Activated CD4-positive, alpha-beta T cell treated with anti-CD3 and anti-CD28 coated beads for 48 hours (primary cell): ENCODE results near the gene SPTBN1.

Experiments used
- DNase-seq: peaks from one replicate; pipeline ENCODE4 v3.0.0-alpha.2; 2020

Gene SPTBN1

DNA sequence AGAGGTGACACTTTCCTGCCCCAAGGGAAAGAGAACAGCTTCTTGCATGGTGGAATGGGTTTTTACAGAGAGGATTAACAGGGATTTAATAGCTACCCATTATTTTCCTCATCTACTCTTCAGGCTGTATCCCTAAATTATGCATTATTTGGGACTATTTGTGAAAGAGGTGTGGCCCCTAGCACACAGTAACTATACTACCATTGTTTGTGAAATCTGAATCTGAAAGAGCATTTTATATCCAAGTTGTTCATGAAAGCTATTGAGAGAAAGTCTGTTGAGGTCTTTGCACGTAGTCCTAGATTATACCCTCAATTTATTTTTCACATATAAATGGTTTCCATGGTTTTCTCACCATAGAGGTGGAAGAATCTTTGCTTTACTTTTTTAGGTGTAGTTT, 78.1 kb downstream of the SPTBN1 start:
- no peak for DNase-seq

DNA sequence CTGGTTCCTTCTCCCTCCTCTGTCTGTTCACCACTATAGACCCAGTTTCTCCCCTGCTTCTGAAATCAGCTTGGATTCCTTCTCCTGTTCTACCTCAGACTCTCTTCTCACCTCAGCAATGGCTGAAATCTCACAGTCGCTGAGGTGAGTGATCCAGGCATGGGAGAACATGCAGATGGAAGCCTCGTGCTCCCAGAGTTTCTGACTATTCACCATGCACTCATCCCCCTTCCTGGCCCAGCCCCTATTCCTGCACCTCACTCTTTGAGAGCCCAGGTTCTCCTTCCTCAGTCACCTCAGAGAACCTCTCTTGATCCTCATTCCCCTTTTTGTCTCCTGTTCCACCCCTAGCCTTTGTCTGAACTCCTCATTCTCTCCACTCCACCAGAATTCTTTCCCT, 78.5 kb downstream of the SPTBN1 start:
- DNase-seq, result no peak

DNA sequence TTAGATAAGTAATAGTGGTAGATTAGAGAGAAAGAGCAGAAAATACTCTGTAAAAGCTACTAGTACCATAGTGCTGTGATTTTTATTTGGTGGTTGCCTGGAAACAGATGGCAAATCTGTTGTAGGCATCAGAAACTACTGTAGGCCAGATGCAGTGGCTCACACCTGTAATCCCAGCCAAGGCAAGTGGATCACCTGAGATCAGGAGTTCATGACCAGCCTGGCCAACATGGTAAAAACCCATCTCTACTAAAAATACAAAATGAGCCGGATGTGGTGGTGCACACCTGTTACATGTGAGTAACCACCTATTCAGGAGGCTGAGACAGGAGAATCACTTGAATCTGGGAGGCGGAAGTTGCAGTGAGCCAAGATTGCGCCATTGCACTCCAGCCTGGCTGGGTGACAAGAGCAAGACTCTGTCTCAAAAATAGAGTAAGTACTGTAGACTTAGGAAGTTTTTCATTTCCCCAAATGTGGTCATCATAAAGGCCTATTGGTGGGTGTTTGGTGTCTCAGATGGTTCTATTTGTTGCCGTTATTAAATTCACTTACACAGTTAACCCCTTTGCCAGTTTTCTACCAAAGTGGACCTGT, 79.6 kb downstream of the SPTBN1 start:
- no peak for DNase-seq

DNA sequence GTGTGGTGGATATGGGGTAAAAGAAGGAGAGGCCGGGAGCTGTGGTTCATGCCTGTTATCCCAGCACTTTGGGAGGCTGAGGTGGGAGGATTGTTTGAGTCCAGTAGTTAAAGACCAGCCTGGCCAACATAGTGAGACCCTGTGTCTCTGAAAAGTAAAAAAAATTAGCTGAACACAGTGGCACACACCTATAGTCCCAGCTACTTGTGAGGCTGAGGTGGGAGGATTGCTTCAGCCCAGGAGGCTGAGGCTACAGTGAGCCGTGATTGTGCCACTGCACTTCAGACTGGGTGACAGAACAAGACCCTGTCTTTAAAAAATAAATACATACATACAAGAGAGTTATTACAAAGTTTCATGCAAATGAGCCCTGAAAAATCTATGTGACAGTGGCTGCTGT, 80.6 kb downstream of the SPTBN1 start:
- no peak for DNase-seq

DNA sequence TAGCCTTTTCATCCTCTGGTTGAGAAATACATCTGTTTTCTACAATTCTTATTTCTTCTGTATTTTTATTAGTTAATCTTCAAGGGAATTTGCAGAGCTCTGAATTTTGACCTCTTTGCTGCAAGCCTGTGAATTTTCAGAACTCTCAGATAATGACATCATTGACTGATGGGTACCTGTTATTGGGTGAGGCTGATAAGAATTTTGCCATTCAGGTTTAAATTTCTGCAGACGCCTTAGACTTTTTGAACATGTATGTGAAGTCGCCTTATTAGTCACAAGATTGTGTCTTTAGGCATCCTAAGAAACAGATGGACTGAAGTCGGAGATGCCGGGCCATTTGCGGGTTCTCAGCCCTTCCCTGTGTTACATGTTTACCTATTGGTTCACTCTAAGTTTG, 82.4 kb downstream of the SPTBN1 start:
- no peak for DNase-seq

DNA sequence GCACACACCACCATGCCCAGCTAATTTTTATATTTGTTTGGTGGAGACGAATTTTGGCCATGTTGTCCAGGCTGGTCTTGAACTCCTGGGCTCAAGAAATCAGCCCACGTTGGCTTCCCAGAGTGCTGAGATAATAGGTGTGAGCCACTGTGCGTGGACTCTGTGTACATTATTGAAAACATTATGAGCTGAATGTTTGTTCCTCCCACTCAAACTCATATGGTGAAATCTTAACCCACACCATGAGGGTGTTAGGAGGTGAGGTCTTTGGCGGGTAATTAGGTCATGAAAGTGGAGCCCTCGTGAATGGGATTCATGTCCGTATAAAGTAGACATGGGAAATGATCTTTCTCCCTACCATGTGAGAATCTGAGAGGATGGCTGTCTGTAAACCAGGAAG, 83.6 kb downstream of the SPTBN1 start:
- no peak for DNase-seq

DNA sequence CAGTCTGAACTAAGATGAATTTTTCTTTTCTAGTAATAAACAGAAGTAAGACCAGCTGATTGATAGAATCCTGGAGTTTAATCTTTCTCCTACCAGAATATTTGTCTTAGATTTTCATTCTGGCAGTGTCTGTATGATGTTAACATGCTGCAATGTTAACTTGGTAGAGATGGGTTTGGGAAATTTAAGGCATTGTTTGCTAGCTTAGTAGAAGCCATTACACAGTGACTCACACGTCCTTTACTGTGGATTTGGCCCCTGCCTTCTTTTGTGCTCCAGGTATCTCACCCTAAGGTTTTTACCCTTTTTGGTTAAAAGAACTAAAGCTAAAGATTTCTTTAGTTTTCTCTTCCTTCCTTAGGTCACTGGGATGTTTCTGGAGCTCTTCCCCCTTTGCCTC, 84.1 kb downstream of the SPTBN1 start:
- DNase-seq, result no peak

DNA sequence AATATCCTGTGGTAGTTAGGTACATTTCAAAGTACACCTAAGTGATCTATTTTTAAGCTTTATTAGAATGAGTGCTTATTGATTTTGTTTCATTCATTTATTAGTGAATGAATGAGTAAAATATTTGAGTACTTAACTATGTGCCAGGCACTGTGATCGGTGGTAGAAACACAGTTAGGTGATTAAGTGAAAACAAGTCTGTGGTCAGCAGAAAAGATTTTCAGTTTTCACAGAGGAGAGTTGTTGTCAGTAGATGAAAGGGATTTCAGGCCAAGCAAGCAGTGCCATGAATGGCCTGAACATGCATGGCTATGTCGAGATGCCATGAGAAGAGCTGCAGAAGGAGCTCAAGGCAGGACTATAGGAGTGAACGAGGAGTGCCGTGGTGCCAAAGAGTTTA, 85.9 kb downstream of the SPTBN1 start:
- no peak for DNase-seq

DNA sequence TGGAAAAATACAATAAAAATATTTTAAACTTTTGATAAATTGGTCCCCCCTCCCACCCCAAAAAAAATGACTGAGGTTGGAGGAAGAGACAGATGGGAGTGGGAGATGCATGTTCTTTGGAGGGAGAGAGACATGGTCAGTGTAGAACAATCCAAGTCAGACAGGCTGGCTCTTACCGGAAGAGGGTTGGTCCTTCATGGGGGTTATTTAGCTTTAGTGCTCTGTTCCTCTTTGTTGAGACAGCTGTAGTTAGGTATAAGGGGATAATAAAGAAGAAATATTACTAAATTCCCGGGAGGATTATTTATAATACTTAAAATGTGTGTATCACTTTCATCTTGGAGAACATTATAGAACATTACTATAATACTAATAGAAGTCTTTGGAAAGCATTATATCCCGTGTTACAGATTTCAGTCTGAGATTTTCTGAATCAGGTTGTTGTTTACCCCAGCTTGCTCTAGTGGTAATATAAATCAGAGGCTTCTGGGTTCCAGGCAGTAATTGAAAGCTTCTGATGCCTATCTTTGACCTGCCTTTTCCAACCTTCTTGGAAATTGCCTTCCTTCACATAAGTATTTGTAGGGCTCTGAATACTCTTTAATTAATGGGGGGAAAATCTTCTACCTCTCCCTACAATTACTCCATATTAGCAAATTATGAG, 87.7 kb downstream of the SPTBN1 start:
- DNase-seq, result no peak

DNA sequence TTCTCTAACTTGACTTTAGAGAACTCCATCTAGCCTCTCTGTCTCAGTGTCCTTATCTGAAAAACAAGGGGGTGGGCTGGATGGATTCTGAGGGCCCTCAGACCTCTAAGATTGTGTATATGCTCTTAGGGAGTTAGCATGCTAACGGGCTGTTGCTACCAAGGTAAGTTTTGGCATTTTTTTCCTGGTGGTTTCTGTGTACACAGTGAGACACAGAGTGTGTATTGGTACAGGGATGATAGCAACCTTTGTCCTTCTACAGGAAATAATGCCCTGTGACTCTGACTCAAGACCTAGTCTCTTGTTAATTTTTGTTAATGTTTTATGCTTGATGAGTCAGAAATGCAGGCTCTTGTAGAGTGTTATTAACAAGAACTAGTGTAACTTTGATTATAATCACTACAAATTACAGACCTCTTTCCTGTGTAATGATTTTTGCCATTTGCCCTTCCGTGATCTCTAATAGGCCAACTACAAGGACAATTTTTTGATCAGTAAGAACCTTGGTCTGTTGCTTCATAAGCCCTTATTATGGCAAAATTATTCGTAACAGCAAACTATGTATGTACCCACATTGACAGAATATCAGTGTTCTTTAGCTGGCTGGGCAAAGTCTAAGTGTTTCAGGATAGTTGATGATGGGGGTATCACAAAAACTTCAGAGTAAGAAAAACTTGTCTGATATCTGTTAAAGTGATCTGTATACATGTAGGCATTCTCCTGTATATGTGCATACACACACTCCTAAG, 89.7 kb downstream of the SPTBN1 start:
- DNase-seq, result no peak

DNA sequence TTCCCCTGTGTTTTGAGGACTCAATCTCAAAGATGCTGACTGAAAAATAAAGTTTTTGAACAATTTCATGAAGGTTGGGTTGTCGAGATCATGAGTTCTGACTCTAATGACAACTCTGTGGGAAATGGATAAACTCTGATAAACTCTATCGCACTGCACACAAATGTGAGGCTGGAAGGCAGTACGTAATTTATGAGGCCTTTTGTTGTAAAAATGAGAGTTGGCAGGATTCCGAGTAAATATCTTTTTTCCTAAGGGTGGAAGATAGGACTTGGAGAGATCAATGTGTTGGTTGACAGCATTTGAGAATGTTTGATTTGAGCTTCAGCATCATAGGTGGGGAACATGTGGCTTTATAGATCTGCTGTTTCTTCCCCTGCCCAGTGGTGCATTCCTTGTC, 90.4 kb downstream of the SPTBN1 start:
- DNase-seq, result no peak

DNA sequence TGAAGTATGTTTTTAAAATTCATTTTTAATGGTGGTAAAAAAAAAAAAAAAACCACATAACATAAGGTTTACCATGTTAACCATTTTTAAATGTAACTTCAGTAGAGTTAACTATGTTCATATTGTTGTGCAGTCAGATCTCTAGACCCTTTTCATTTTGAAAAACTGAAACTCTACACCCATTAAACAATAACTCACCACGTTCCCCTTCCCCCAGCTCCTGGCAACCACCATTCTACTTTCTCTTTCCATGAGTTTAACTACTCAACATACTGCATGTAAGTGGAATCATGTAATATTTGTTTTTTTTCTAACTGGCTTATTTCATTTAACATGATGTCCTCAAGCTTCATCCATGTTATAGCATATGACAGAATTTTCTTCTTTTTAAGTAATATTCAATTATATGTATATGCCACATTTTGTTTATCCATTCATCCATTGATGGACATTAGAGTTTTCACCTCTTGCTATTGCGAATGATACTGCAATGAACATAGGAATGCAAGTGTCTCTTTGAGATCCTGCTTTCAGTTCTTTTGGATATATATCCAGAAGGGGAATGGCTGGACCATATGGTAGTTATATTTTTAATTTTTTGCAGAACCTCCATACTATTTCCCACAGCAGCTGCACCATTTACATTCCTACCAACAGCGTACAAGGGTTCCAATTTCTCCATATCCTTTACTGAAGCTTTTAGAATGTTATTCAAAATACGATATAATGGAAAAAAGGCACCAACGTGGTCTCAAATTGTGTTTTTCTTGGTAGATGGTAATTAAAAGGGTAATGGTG, 91.0 kb downstream of the SPTBN1 start:
- no peak for DNase-seq

DNA sequence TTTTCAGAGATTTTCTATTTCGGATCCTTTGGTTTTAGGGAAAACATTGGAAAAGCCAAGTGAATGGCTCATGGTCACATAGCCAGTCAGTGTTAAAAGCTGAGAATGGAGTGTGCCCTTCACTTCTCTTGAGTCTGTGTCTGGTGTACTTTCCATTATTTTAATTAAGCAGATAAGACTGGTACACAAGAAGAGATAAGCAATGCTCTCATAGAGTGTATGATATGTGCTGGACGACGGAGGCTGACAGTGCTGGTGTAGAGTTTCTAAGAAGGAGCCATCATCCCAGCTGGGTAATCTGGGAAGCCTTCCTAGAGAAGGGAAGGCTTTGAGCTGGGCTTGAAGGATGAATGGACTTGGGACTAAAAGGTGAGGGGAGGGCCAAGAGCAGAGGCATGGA, 93.3 kb downstream of the SPTBN1 start:
- DNase-seq, result no peak

DNA sequence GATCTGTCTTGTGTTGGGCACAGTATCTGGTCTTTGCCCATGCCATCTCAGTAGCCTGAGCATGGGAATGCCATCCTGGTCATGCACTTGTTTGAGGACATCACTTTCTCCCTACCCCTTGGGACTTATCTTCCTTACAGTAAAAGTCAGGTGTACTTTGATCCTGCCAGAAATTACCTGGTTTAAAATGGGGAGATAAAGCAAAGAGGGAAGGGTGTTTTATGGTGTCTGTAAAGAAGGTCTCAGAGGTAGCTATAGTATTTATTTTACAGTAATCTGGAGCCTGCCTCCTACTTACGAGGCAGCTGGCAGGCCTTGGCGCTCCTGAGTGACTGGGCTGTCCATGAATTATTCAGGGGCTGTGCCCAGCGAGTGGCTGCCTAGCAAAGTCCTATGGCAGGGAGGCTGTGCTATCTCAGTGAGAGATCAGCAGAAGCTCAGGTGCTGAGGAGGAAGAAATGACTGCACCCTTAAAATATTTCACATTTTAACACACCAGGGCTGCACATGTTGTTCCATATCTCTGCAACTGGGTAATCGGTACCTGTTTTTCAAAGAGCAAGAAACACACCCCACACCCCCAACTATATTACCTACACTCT, 93.9 kb downstream of the SPTBN1 start:
- no peak for DNase-seq

DNA sequence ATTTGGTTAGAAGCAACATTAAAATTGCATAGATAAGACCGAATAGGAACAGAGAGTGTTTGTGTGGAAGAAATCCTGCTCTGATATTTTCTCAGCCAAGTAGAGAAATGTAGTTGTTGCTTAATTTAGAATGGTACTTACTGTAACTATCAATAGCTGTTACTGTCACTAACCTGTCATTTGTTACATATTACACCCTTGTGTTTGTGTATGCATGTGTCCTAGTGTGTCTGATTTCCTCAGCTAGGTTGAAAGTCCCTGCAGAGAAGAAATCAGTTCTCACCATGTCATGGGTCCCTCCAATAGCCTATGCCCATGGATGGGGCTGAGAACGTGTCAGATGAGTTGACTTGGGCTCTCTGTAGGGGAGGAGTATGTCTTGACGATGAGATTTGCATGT, 94.4 kb downstream of the SPTBN1 start:
- DNase-seq, result no peak

DNA sequence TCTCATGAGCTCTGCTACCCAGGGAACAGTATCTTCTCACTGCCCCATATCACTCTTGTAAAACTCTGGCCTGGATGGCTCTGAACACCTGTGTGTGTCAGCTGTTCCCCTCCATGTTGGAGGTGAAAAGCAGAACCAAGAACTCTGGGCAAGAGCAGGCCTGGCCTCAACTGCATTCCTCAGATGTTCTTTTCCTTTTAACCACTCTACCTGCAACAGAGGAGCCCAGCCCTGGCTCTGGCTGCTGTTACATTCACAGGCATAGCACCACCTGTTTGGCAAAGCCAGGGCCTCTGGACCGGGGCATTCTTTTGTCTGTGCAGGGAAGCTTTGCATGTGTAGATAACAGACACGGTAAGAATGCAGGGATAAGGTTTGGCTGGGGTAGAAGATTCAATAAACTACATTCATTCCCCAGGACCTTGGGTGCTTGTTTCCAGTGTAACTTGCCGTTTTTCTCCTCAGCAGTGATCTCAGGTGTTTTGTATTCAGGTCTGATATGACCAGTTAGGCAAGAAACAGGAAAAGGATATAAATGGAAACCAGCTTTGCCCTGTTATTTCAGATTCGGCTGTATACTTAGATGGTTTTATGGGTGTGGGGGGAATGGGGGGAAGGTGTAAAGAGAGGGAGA, 95.1 kb downstream of the SPTBN1 start:
- no peak for DNase-seq

DNA sequence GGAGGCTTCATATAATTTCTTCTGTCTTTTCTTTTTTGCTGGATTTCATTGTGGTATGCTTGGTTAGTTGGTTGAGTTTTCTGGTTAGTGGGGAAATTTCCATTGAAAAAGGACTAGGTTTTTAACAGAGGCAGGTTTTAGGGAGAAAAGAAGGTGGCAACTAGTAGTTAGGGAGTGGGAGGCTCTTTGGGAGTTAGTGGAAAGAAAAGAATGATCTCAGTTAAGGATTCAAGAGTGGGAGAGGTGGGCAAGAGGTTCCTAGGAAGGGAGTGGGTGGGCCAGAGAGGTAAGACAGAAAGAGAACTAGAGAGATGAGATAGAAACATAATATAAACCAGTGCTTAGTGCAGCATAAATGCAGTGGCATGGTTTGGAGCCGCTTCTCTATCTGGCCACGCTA, 96.9 kb downstream of the SPTBN1 start:
- no peak for DNase-seq

DNA sequence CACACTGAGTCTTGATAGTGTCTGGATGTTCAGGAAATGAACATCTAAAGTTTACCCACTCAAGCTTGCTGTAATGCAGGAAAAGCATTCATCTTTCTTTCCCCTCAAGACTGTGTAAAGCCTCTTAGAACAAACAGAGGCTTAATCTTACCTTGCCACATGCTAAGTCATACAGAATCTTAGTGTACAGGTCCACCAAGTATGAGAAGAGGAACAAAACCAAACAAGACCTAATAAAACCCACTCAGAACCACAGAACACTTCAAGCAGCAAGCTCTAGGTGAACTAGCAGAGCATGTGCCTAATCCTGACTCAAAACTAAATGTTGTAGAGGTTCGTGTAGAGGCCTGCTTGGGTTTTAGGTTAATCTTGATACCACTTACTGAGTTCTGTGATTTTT, 97.6 kb downstream of the SPTBN1 start:
- DNase-seq, result no peak

DNA sequence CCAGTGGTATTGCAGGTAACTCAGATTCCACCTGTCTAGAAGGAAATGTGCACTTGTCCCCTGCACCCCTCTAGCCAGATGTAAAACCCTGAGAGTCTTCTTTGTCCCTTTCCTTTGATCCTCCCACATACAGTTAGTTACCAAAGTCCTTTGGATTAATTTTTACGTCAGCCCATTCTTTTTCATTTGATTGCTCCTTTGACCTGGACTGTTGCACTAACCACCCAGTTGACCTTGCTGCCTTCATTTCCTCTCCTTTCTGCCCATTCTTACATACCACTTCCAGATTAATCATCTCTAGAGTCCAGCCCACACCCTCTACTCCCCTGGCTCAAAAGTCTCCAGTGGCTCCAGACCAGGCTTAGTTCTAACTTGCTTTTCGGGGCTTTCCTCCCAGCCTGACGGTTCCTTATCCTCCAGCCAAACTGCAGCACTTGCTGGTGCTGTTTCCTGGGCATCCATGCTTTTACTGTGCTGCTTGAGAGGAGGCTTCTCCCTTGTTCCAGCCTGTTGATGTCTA, 99.3 kb downstream of the SPTBN1 start:
- DNase-seq, result no peak

DNA sequence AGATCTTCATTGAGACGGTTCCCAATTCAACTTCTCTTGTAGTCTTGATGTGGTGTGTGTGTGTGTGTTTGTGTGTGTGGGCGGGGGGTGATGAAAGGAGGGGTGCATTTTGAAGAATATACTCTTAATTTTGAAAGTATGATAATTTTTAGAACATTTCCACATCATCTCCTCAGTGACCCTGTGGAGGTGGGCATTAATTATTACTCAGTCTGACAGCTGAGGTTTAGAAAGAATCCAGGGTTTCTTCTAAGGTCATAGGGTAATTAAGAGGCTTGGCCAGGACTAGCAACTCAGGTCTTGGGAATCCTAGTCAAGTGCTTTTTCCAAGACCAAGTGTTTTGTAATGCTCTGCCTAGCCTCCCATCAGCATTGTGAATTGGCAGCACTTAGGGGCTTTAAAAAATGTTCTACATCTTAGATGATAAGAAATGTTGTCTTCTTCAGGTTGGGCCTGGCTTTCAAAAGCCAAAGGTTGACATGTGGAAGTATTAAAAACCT, 100.5 kb downstream of the SPTBN1 start:
- DNase-seq, result no peak

DNA sequence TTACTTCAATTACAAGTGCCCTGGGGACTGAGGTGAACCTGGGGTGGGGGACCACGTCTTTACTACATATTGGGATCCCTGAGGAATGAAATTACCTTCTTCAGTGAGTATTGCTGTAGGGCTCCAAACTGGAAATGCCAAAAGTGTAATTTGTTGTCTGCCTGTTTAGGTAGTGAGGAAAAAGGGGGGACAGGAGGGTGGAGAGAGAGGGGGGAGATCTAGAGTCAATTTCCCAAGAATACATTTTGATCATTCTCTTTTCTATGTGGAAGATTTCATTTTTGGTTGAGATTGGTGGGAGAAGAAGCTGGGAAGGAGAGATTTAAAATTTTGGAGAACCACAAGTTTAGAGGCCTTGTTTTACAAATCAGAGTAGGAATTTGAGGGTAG, 101.1 kb downstream of the SPTBN1 start:
- DNase-seq, result no peak

DNA sequence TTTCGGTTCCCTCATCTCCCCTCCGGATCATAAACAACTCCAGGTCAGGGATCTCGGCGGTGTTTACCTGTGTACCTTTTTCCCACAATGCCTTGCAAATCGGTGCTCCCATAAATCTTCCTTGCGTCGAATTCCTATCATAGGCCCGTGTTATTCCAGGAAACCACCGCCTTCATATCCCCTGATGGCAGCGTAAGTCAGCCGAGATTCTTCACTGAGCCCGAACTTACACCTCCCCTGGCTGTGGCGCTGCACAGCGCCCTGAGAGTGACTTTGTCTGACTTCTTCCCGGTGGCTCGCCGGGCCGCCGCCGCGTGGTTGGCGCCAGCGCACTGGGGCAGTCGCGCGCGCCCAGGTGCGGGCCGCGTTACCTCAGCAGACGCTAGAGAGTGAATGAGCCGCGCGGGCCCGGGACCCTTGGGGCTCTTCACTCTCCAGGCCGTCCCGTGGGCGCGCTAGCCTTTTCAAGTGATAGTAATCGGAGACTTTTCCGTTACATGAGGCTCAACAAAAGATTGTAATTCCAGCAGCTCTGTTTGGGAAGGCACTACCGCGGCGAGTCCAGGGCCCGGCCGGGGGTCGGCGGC, 101.6 kb downstream of the SPTBN1 start:
- peak; percentile 78 for DNase-seq
